ENCODE data around the gene HPSE2. TPM values are rescaled to one million over a fixed set of nuclear protein-coding genes. Genes with fewer than 3 reads are reported as not detected.

Gene HPSE2
- total and polyA plus RNA-seq, 7 experiments from 2014 or later: not detected

DNA sequence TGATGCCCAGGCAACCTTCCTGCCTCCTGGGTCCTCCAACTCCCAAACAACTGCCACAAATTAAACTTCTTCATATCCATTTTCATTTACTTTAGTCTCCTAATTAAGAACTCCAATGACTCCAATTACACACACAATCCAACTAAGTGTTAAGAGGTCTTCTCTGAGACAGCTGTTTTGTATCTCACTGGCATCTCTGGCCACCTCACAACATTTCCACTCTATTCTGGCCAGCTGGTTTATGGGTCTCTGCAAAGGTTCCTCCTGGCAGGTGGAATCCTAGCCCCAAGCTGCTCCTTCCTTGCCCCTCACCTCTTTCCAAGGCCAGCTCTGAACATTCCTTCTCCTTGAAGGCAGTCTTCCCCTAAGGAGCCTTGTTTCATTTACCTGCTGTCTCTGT lies 665.8 kb downstream of the HPSE2 start:
- no peak for DNase-seq
- Mint-ChIP-seq H3K4me1 (no peaks in the 10 kb centered on the region), H3K27me3 (peaks cover 7 to 35% (median 24%) of the 10 kb centered on the region in 5 donors), H3K27ac (no peak overlapping the region), H3K9me3 (peaks cover 0 to 2% (median 0%) of the 10 kb centered on the region in 11 donors), H3K36me3 (no peaks in the 10 kb centered on the region), H3K4me3 (no peak overlapping the region)
- Histone ChIP-seq H3K4me3 (ENCODE audit: low read length) (no peak overlapping the region), H3K4me1 (ENCODE audit: control insufficient read depth in 2 of 2, insufficient read depth in 2 of 2, low read length in 2 of 2) (no peaks in the 10 kb centered on the region), H3K27ac (ENCODE audit: low read depth, low read length) (no peak overlapping the region), H3K27me3 (ENCODE audit: control insufficient read depth in 2 of 2, insufficient read depth in 2 of 2, low read length in 2 of 2) (no peaks in the 10 kb centered on the region), H3K9me3 (ENCODE audit: control insufficient read depth in 2 of 3, low read length in 3 of 3) (no peaks in the 10 kb centered on the region), H3K36me3 (ENCODE audit: control insufficient read depth in 2 of 3, insufficient read depth in 3 of 3, low read length in 3 of 3) (no peaks in the 10 kb centered on the region)
- ChIA-PET POLR2A (no interaction called here), CTCF (no interaction called here)
- intact Hi-C loops (cut with micrococcal nuclease): no loop called here
- no peak for ATAC-seq

GRCh38 chr10:98568551-98568950 lies 667.1 kb downstream of the HPSE2 start:
- Mint-ChIP-seq H3K4me1 (no peaks in the 10 kb centered on the region), H3K36me3 (no peaks in the 10 kb centered on the region), H3K4me3 (no peak overlapping the region), H3K9me3 (peaks cover 0 to 2% (median 0%) of the 10 kb centered on the region in 11 donors), H3K27ac (no peak overlapping the region), H3K27me3 (peaks cover 7 to 25% (median 19%) of the 10 kb centered on the region in 5 donors)
- no peak for ATAC-seq
- no peaks in the 10 kb centered on the region for H3K9me3 ChIP-seq (ENCODE audit: control insufficient read depth in 2 of 3, low read length in 3 of 3)
- H3K27ac ChIP-seq (ENCODE audit: low read depth, low read length): no peak overlapping the region
- DNase-seq: no peak
- no peaks in the 10 kb centered on the region for H3K36me3 ChIP-seq (ENCODE audit: control insufficient read depth in 2 of 3, insufficient read depth in 3 of 3, low read length in 3 of 3)
- no peak overlapping the region for H3K4me3 ChIP-seq (ENCODE audit: low read length)
- ChIA-PET POLR2A (no interaction called here), CTCF (no interaction called here)
- no peaks in the 10 kb centered on the region for H3K27me3 ChIP-seq (ENCODE audit: control insufficient read depth in 2 of 2, insufficient read depth in 2 of 2, low read length in 2 of 2)
- H3K4me1 ChIP-seq (ENCODE audit: control insufficient read depth in 2 of 2, insufficient read depth in 2 of 2, low read length in 2 of 2): no peaks in the 10 kb centered on the region
- intact Hi-C loops (cut with micrococcal nuclease): no loop called here

DNA sequence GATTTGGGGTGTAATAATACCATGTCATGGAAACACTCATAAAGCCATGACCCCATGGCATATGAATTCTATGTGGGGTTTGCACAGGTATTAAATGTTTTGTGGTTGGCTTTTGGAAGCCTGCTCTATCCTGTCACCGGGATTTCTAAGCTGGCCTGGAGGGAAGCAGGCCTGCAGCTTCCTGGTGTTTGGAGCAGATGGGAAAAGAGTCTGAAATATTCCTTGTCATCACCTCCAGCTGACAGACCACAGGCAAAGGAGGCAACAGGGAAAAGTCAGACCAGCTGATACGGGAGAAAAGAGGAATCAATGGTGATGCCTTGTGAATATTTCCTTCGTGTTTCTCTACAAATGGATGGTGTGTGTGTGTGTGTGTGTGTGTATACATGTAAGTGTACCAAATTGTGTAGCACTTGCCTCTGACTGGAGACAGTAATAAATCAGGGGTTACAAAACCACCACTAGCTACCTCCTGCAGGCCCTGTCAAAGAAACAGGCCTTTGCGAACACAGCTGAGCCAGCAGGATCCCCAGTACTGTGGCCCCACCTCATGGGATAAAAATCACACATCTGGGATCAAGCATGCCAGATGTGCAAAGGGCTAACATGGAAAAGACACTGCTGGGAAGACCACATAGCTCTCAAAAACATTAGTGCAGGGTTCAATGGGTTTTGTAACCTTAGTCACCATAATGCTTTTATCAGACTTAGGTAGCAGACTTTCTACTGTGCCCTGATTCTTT lies 668.1 kb downstream of the HPSE2 start:
- no peaks in the 10 kb centered on the region for H3K36me3 Mint-ChIP-seq
- no peaks in the 10 kb centered on the region for H3K4me1 Mint-ChIP-seq
- Histone ChIP-seq H3K27me3 (ENCODE audit: control insufficient read depth in 2 of 2, insufficient read depth in 2 of 2, low read length in 2 of 2) (no peaks in the 10 kb centered on the region), H3K36me3 (ENCODE audit: control insufficient read depth in 2 of 3, insufficient read depth in 3 of 3, low read length in 3 of 3) (no peaks in the 10 kb centered on the region), H3K9me3 (ENCODE audit: control insufficient read depth in 2 of 3, low read length in 3 of 3) (no peaks in the 10 kb centered on the region), H3K4me3 (ENCODE audit: low read length) (no peak overlapping the region), H3K4me1 (ENCODE audit: control insufficient read depth in 2 of 2, insufficient read depth in 2 of 2, low read length in 2 of 2) (no peaks in the 10 kb centered on the region), H3K27ac (ENCODE audit: low read depth, low read length) (no peak overlapping the region)
- no peak overlapping the region for H3K4me3 Mint-ChIP-seq
- H3K27me3 Mint-ChIP-seq: peaks cover 7 to 23% (median 18%) of the 10 kb centered on the region in 5 donors
- no peak for ATAC-seq
- CTCF ChIA-PET: no interaction called here
- no peak for DNase-seq
- POLR2A ChIA-PET: no interaction called here
- intact Hi-C loops (cut with micrococcal nuclease): no loop called here
- H3K27ac Mint-ChIP-seq: no peak overlapping the region
- H3K9me3 Mint-ChIP-seq: peaks cover 0 to 2% (median 0%) of the 10 kb centered on the region in 11 donors

- CTCF ChIA-PET: no interaction called here
- no peaks in the 10 kb centered on the region for H3K36me3 ChIP-seq (ENCODE audit: control insufficient read depth in 2 of 3, insufficient read depth in 3 of 3, low read length in 3 of 3)
These were observed 671.8 kb downstream of the HPSE2 start for GRCh38 chr10:98563811-98564210.

GRCh38 chr10:98560565-98560964 lies 675.1 kb downstream of the HPSE2 start:
- ChIA-PET CTCF (no interaction called here), POLR2A (no interaction called here)
- Histone ChIP-seq H3K27me3 (ENCODE audit: control insufficient read depth in 2 of 2, insufficient read depth in 2 of 2, low read length in 2 of 2) (no peaks in the 10 kb centered on the region), H3K4me1 (ENCODE audit: control insufficient read depth in 2 of 2, insufficient read depth in 2 of 2, low read length in 2 of 2) (no peaks in the 10 kb centered on the region), H3K9me3 (ENCODE audit: control insufficient read depth in 2 of 3, low read length in 3 of 3) (no peaks in the 10 kb centered on the region), H3K4me3 (ENCODE audit: low read length) (no peak overlapping the region), H3K36me3 (ENCODE audit: control insufficient read depth in 2 of 3, insufficient read depth in 3 of 3, low read length in 3 of 3) (no peaks in the 10 kb centered on the region), H3K27ac (ENCODE audit: low read depth, low read length) (no peak overlapping the region)
- intact Hi-C loops (cut with micrococcal nuclease): no loop called here
- Mint-ChIP-seq H3K27me3 (peaks cover 0 to 13% (median 5%) of the 10 kb centered on the region in 5 donors), H3K27ac (no peak overlapping the region), H3K4me1 (no peaks in the 10 kb centered on the region), H3K36me3 (no peaks in the 10 kb centered on the region), H3K4me3 (no peak overlapping the region), H3K9me3 (no peaks in the 10 kb centered on the region)
- DNase-seq (no peak), ATAC-seq (no peak)

More at GRCh38 chr10:98563811-98564210, 671.8 kb downstream of the HPSE2 start:
- Histone ChIP-seq H3K4me1 (ENCODE audit: control insufficient read depth in 2 of 2, insufficient read depth in 2 of 2, low read length in 2 of 2) (no peaks in the 10 kb centered on the region), H3K9me3 (ENCODE audit: control insufficient read depth in 2 of 3, low read length in 3 of 3) (no peaks in the 10 kb centered on the region), H3K27me3 (ENCODE audit: control insufficient read depth in 2 of 2, insufficient read depth in 2 of 2, low read length in 2 of 2) (no peaks in the 10 kb centered on the region), H3K27ac (ENCODE audit: low read depth, low read length) (no peak overlapping the region), H3K4me3 (ENCODE audit: low read length) (no peak overlapping the region)
- intact Hi-C loops (cut with micrococcal nuclease): no loop called here
- H3K27ac Mint-ChIP-seq: no peak overlapping the region
- H3K4me1 Mint-ChIP-seq: no peaks in the 10 kb centered on the region
- ATAC-seq (no peak), DNase-seq (no peak)
- H3K36me3 Mint-ChIP-seq: no peaks in the 10 kb centered on the region
- peaks cover 0 to 4% (median 0%) of the 10 kb centered on the region in 5 donors for H3K27me3 Mint-ChIP-seq
- no peak overlapping the region for H3K4me3 Mint-ChIP-seq
- peaks cover 0 to 2% (median 0%) of the 10 kb centered on the region in 11 donors for H3K9me3 Mint-ChIP-seq
- POLR2A ChIA-PET: no interaction called here

GRCh38 chr10:98556061-98556460 lies 679.6 kb downstream of the HPSE2 start:
- POLR2A ChIA-PET: no interaction called here
- H3K4me3 Mint-ChIP-seq: no peak overlapping the region
- ATAC-seq (no peak), DNase-seq (no peak)
- Histone ChIP-seq H3K27me3 (ENCODE audit: control insufficient read depth in 2 of 2, insufficient read depth in 2 of 2, low read length in 2 of 2) (no peaks in the 10 kb centered on the region), H3K4me1 (ENCODE audit: control insufficient read depth in 2 of 2, insufficient read depth in 2 of 2, low read length in 2 of 2) (no peaks in the 10 kb centered on the region), H3K4me3 (ENCODE audit: low read length) (no peak overlapping the region), H3K9me3 (ENCODE audit: control insufficient read depth in 2 of 3, low read length in 3 of 3) (no peaks in the 10 kb centered on the region), H3K36me3 (ENCODE audit: control insufficient read depth in 2 of 3, insufficient read depth in 3 of 3, low read length in 3 of 3) (no peaks in the 10 kb centered on the region), H3K27ac (ENCODE audit: low read depth, low read length) (no peak overlapping the region)
- no peak overlapping the region for H3K27ac Mint-ChIP-seq
- H3K27me3 Mint-ChIP-seq: peaks cover 4 to 25% (median 22%) of the 10 kb centered on the region in 5 donors
- peaks cover 0 to 2% (median 0%) of the 10 kb centered on the region in 11 donors for H3K9me3 Mint-ChIP-seq
- H3K4me1 Mint-ChIP-seq: no peaks in the 10 kb centered on the region
- intact Hi-C loops (cut with micrococcal nuclease): no loop called here
- H3K36me3 Mint-ChIP-seq: no peaks in the 10 kb centered on the region
- CTCF ChIA-PET: no interaction called here

- Histone ChIP-seq H3K9me3 (ENCODE audit: control insufficient read depth in 2 of 3, low read length in 3 of 3) (no peaks in the 10 kb centered on the region), H3K4me3 (ENCODE audit: low read length) (no peak overlapping the region), H3K27ac (ENCODE audit: low read depth, low read length) (no peak overlapping the region), H3K36me3 (ENCODE audit: control insufficient read depth in 2 of 3, insufficient read depth in 3 of 3, low read length in 3 of 3) (no peaks in the 10 kb centered on the region), H3K27me3 (ENCODE audit: control insufficient read depth in 2 of 2, insufficient read depth in 2 of 2, low read length in 2 of 2) (no peaks in the 10 kb centered on the region), H3K4me1 (ENCODE audit: control insufficient read depth in 2 of 2, insufficient read depth in 2 of 2, low read length in 2 of 2) (no peaks in the 10 kb centered on the region)
- Mint-ChIP-seq H3K9me3 (peaks cover 0 to 2% (median 0%) of the 10 kb centered on the region in 11 donors), H3K4me1 (no peaks in the 10 kb centered on the region), H3K4me3 (no peak overlapping the region), H3K27me3 (peaks cover 4 to 25% (median 22%) of the 10 kb centered on the region in 5 donors), H3K27ac (no peak overlapping the region), H3K36me3 (no peaks in the 10 kb centered on the region)
- ATAC-seq (no peak), DNase-seq (no peak)
- intact Hi-C loops (cut with micrococcal nuclease): no loop called here
- ChIA-PET CTCF (interaction anchor here (0.7 kb wide), 1 partner anchor 62 kb away, joined by 3 read pairs; no protein-coding TSS in a partner anchor), POLR2A (no interaction called here)
These were observed 680.5 kb downstream of the HPSE2 start for GRCh38 chr10:98555021-98555619.
